HG03139 (cell line): ENCODE results near the gene AGXT2.
"Not testable (repeated sequence)": the region's sequence is repeated elsewhere in the genome, so short reads cannot be mapped to it uniquely, and the experiment has no call there.

Source experiments
- ATAC-seq: cut with Tn5 transposase; IDR thresholded peaks from one replicate; pipeline ENCODE4 v1.9.1; 2021; ENCODE audit not compliant: unreplicated experiment

The AGXT2 gene

GRCh38 chr5:35052838-35053237 is 5.1 kb upstream of the AGXT2 start:
- ATAC-seq = no peak

- ATAC-seq = no peak
Measured at GRCh38 chr5:35050541-35051126, 2.9 kb upstream of the AGXT2 start.

- ATAC-seq = no peak
Measured at GRCh38 chr5:35048910-35049309, 1.2 kb upstream of the AGXT2 start.

GRCh38 chr5:35046774-35047173 is 975 bp downstream of the AGXT2 start:
- ATAC-seq = no peak

- no peak for ATAC-seq
Measured at GRCh38 chr5:35045280-35045679, 2.5 kb downstream of the AGXT2 start.

GRCh38 chr5:35044649-35045048 is 3.1 kb downstream of the AGXT2 start:
- ATAC-seq = no peak

- ATAC-seq = no peak
Measured at GRCh38 chr5:35042781-35043180, 5.0 kb downstream of the AGXT2 start.

GRCh38 chr5:35041261-35041660 is 6.5 kb downstream of the AGXT2 start:
- no peak for ATAC-seq

- ATAC-seq = no peak
Measured at GRCh38 chr5:35038891-35039290, 8.9 kb downstream of the AGXT2 start.

- ATAC-seq = no peak
Measured at GRCh38 chr5:35036536-35036935, 11.2 kb downstream of the AGXT2 start.

- not testable (repeated sequence) for ATAC-seq
Measured at GRCh38 chr5:35035929-35036328, 11.8 kb downstream of the AGXT2 start.

- ATAC-seq = no peak
Measured at GRCh38 chr5:35035271-35035670, 12.5 kb downstream of the AGXT2 start.

- ATAC-seq = no peak
Measured at GRCh38 chr5:35032356-35032755, 15.4 kb downstream of the AGXT2 start.

GRCh38 chr5:35031276-35031675 is 16.5 kb downstream of the AGXT2 start:
- ATAC-seq = no peak

- ATAC-seq = no peak
Measured at GRCh38 chr5:35030426-35031100, 17.2 kb downstream of the AGXT2 start.

GRCh38 chr5:35029333-35029732 is 18.4 kb downstream of the AGXT2 start:
- no peak for ATAC-seq

- ATAC-seq = no peak
Measured at GRCh38 chr5:35026941-35027340, 20.8 kb downstream of the AGXT2 start.

- ATAC-seq = no peak
Measured at GRCh38 chr5:35026280-35026840, 21.4 kb downstream of the AGXT2 start.

- no peak for ATAC-seq
Measured at GRCh38 chr5:35024911-35025510, 22.7 kb downstream of the AGXT2 start.

- no peak for ATAC-seq
Measured at GRCh38 chr5:35023391-35024178, 24.2 kb downstream of the AGXT2 start.
